MCF 10A (cell line): Measurements from ENCODE around the gene HMMR. TPM values are rescaled to one million over a fixed set of nuclear protein-coding genes. Genes with fewer than 3 reads are reported as not detected.

Experiments used
- BruUV-seq: library from RNA; stranded (reverse); fragments of 400-500 nt; replicated peaks from 2 replicates; lab custom pipeline; 2021; lab: Mats Ljungman, UMichigan
- CTCF ChIA-PET: fragments of 300-600 bp; sonication (Branson Sonifier 250); formaldehyde crosslinking; extraction: SDS; loops from one replicate; lab custom pipeline; 2021; ENCODE audit warnings: antibody characterized with exemption, inconsistent platforms; lab: Yijun Ruan, JAX
- POLR2A ChIA-PET: fragments of 300-600, 350-650 bp; sonication (Branson Sonifier 250); formaldehyde crosslinking; extraction: SDS; loops from one replicate; lab custom pipeline; 2020; ENCODE audit warnings: antibody characterized with exemption, inconsistent platforms; lab: Yijun Ruan, JAX
- DNase-seq: peaks from one replicate; pipeline ENCODE4 v3.0.0-alpha.2; 2018; ENCODE audit not compliant: unreplicated experiment
- H3K27ac Mint-ChIP-seq: one replicate; pipeline ENCODE4 v1.8.0; 2022; ENCODE audit warnings: mild to moderate bottlenecking, low read depth, mixed read lengths; ENCODE audit not compliant: unreplicated experiment
- H3K27me3 Mint-ChIP-seq: one replicate; pipeline ENCODE4 v1.8.0; 2022; ENCODE audit warnings: mixed read lengths; ENCODE audit not compliant: insufficient read depth, unreplicated experiment
- H3K36me3 Mint-ChIP-seq: one replicate; pipeline ENCODE4 v1.8.0; 2022; ENCODE audit warnings: mild to moderate bottlenecking, moderate library complexity, mixed read lengths; ENCODE audit not compliant: insufficient read depth, unreplicated experiment
- H3K4me1 Mint-ChIP-seq: one replicate; pipeline ENCODE4 v1.8.0; 2022; ENCODE audit warnings: mixed read lengths; ENCODE audit not compliant: insufficient read depth, unreplicated experiment
- H3K4me3 Mint-ChIP-seq: one replicate; pipeline ENCODE4 v1.8.0; 2022; ENCODE audit warnings: mild to moderate bottlenecking, moderate library complexity, mixed read lengths; ENCODE audit not compliant: unreplicated experiment
- H3K9me3 Mint-ChIP-seq: one replicate; pipeline ENCODE4 v1.8.0; 2022; ENCODE audit warnings: mixed read lengths; ENCODE audit not compliant: unreplicated experiment
- CTCF ChIP-seq: fragments of 200-600 bp; IDR thresholded peaks from one replicate; pipeline ENCODE4 v1.8.0; 2022; ENCODE audit warnings: antibody characterized with exemption, mild to moderate bottlenecking; ENCODE audit not compliant: unreplicated experiment
- intact Hi-C: fragments of 100-400 bp; cut with micrococcal nuclease; formaldehyde crosslinking; loops from 2 replicates; pipeline ENCODE4 v1.14.1; 2022
- total RNA-seq: library from RNA; stranded (reverse); gene quantifications from 2 replicates; pipeline ENCODE4 v1.2.3, GENCODE V29; 2022

HMMR gene
- total RNA-seq, 1 experiment from 2014 or later = 43.5 TPM

DNA sequence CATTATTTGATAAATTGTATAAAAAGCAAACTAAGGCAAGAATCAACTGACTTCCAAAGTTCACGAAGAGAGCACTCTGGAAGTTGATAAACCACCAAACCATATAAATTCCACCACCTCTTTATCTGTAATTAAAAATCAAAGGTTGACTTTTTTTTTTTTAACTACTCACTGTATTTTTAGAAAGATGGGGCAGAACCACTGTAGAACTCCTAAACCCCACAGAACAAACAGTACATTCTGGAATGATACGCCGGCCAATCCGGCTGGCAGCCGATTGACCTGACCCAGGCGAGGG lies 23.5 kb upstream of the HMMR start:
- DNase-seq = no peak
- H3K27me3 Mint-ChIP-seq = no peaks in the 10 kb centered on the region
- peak overlapping the region; percentile 93 for H3K27ac Mint-ChIP-seq
- ChIA-PET POLR2A (interaction anchor here (1.0 to 9.3 kb wide), 9 partner anchors 12 to 80 kb away, joined by 3 to 392 read pairs (median 10); partner anchors contain the start of genes HMMR, MAT2B and NUDCD2), CTCF (no interaction called here)
- peaks cover 33% of the 10 kb centered on the region for H3K4me1 Mint-ChIP-seq
- peak overlapping the region; percentile 92 for H3K4me3 Mint-ChIP-seq
- no peak for TF ChIP-seq CTCF
- H3K36me3 Mint-ChIP-seq = peaks cover 44% of the 10 kb centered on the region
- H3K9me3 Mint-ChIP-seq = no peaks in the 10 kb centered on the region
- intact Hi-C loops = loop anchor here (2.0 kb wide), 1 partner anchor 68 kb away; the partner anchor contains the start of gene MAT2B
- no TSS peak for BruUV-seq

GRCh38 chr5:163437309-163438182 lies 22.9 kb upstream of the HMMR start, which contains the start of gene CCNG1:
Gene CCNG1, plus strand, starts transcription at chr5:163437595. Its CDS starts 1,662 bp downstream, at chr5:163439257.
- intact Hi-C loops = loop anchor here (2.0 kb wide), 1 partner anchor 67 kb away; the partner anchor contains the start of gene MAT2B
- POLR2A ChIA-PET = interaction anchor here (0.5 to 9.3 kb wide), 19 partner anchors 12 to 1121 kb away, joined by 3 to 392 read pairs (median 5); partner anchors contain the start of genes HMMR, MAT2B and NUDCD2
- H3K4me1 Mint-ChIP-seq = peaks cover 32% of the 10 kb centered on the region
- peaks cover 50% of the 10 kb centered on the region for H3K36me3 Mint-ChIP-seq
- peak within 1 kb of the TSS; percentile 92 for H3K4me3 Mint-ChIP-seq
- CTCF ChIA-PET = interaction anchor here (0.6 to 3.0 kb wide), 4 partner anchors 22 to 357 kb away, joined by 3 to 27 read pairs (median 4); partner anchors contain the start of genes HMMR and NUDCD2
- H3K9me3 Mint-ChIP-seq = no peaks in the 10 kb centered on the region
- DNase-seq = peak; percentile 100
- no TSS peak for BruUV-seq
- H3K27ac Mint-ChIP-seq = peak within 1 kb of the TSS; percentile 93
- peak; percentile 10 for TF ChIP-seq CTCF
- no peaks in the 10 kb centered on the region for H3K27me3 Mint-ChIP-seq

DNA sequence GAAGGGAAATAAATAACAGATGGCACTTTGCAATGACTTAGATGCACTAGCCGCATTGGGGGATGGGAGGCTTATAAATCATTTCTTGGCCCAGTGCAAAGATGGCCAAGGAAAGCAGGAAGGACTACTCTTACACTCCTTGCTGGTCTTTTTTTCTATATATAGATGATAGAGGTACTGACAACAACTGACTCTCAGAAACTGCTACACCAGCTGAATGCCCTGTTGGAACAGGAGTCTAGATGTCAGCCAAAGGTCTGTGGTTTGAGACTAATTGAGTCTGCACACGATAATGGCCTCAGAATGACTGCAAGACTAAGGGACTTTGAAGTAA lies 21.4 kb upstream of the HMMR start:
- Mint-ChIP-seq H3K27ac (peak overlapping the region; percentile 12), H3K4me1 (peaks cover 32% of the 10 kb centered on the region), H3K36me3 (peaks cover 65% of the 10 kb centered on the region), H3K4me3 (peak overlapping the region; percentile 92), H3K9me3 (no peaks in the 10 kb centered on the region), H3K27me3 (no peaks in the 10 kb centered on the region)
- ChIA-PET POLR2A (interaction anchor here (0.6 to 9.3 kb wide), 9 partner anchors 10 to 1240 kb away, joined by 3 to 392 read pairs (median 10); partner anchors contain the start of genes HMMR, MAT2B and NUDCD2), CTCF (interaction anchor here (0.7 to 3.0 kb wide), 4 partner anchors 21 to 113 kb away, joined by 3 to 27 read pairs (median 4); partner anchors contain the start of genes HMMR and NUDCD2)
- intact Hi-C loops = no loop called here
- no peak for TF ChIP-seq CTCF
- peak; percentile 29 for DNase-seq
- no TSS peak for BruUV-seq

GRCh38 chr5:163440954-163441353 lies 19.5 kb upstream of the HMMR start:
- intact Hi-C loops = no loop called here
- TF ChIP-seq CTCF = no peak
- H3K4me1 Mint-ChIP-seq = peaks cover 23% of the 10 kb centered on the region
- H3K9me3 Mint-ChIP-seq = no peaks in the 10 kb centered on the region
- ChIA-PET POLR2A (interaction anchor here (0.8 to 9.3 kb wide), 6 partner anchors 8 to 69 kb away, joined by 3 to 392 read pairs (median 52); partner anchors contain the start of genes HMMR, MAT2B and NUDCD2), CTCF (interaction anchor here (0.9 to 3.3 kb wide), 3 partner anchors 18 to 1590 kb away, joined by 3 to 18 read pairs (median 5); partner anchors contain the start of genes HMMR and NUDCD2)
- no peaks in the 10 kb centered on the region for H3K27me3 Mint-ChIP-seq
- H3K36me3 Mint-ChIP-seq = peaks cover 84% of the 10 kb centered on the region
- no peak overlapping the region for H3K27ac Mint-ChIP-seq
- BruUV-seq = no TSS peak
- DNase-seq = no peak
- H3K4me3 Mint-ChIP-seq = peak overlapping the region; percentile 92
